NCI-H748 (cell line): Measurements from ENCODE around the gene SH2D3A.
A peak's percentile ranks its signal among the peaks of the same experiment; 100 is the strongest.
"Not testable (repeated sequence)": the region's sequence is repeated elsewhere in the genome, so short reads cannot be mapped to it uniquely, and the experiment has no call there.

ENCODE experiments used
- DNase-seq: peaks from one replicate; lab custom pipeline; 2025; ENCODE audit not compliant: unreplicated experiment; lab: John Stamatoyannopoulos, UW

Gene SH2D3A

DNA sequence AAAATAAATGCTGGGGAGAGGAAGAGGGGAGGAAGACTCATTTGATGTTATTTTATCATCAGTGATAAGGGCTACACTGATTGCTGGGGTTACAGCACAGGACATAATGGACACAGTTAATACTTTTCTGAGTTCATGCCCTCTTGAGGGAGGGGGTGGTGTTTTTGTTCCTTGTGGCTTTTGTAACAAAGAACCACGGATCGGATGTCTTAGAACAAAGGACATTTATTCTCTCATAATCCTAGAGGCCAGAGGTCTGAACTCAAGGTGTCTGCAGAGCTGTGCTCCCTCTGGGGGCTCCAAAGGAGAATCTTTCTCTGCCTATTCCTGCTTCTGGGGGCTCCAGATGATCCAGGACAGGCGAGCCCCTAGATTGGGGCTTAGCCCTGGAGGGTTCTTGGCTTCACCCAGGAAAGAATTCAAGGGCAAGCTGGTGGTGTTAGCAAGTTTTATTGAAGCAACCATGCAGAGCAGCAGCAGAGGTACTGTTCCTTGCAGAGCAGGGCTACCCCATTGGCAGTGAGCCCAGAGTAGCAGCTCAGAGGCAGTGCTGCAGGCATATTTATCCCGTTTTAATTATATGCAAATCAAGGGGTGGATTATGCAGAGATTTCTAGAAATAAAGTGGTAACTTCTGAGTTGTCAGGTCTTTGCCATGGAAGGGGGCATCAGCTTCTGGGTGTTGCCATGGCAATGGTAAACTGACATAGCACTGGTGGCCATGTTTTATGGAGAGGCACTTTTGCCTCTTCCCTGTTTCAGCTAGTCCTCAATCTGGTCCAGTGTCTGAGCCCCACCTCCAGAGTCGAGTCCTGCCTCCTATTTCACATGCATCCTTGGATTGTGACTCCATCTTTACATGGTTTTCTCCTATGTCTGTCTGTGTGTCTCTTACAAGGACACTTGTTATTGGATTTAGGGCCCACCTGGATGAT, 23.2 kb upstream of the SH2D3A start:
- no peak for DNase-seq

GRCh38 chr19:6788896-6789295, 21.7 kb upstream of the SH2D3A start:
- no peak for DNase-seq

GRCh38 chr19:6787393-6787792, 20.2 kb upstream of the SH2D3A start:
- DNase-seq = no peak

DNA sequence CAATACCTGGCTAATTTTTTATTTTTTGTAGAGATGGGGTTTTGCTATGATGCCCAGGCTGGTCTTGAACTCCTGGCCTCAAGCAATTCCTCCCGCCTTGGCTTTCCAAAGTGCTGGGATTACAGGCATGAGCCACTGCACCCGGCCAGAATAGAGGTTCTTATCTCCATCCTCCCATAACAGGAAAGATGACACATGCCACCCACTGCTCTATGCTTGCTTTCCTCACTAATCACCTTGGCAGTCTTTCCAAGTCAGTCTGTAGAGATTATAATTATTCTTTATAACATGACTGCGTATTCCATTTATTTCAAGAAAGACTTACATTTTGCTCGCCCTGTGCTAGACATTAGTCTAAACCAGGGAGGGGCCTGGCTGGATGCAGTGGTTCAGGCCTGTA, 12.0 kb upstream of the SH2D3A start:
- DNase-seq = no peak

DNA sequence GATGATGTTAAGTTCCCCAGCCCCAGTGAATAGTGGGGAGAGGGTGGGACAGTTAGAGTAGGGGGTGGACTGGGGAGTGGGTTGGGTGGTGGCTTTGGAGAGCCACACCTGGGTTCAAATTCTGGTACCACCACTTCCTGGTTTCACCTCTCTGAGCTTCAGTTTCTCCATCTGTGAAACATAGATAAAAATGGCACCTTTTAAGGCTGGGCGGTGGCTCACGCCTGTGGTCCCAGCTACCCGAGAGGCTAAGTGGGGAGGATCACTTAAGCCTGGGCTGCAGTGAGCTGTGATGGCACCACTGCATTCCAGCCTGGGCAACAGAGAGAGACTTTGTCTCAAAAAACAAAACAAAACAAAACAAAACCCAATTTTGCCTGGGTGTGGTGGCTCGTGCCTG, 11.2 kb upstream of the SH2D3A start:
- no peak for DNase-seq

GRCh38 chr19:6777434-6777833, 10.2 kb upstream of the SH2D3A start:
- no peak for DNase-seq

GRCh38 chr19:6776999-6777398, 9.8 kb upstream of the SH2D3A start:
- no peak for DNase-seq

GRCh38 chr19:6776045-6776444, 8.8 kb upstream of the SH2D3A start:
- not testable (repeated sequence) for DNase-seq

GRCh38 chr19:6774821-6775707, 7.8 kb upstream of the SH2D3A start:
- no peak for DNase-seq

DNA sequence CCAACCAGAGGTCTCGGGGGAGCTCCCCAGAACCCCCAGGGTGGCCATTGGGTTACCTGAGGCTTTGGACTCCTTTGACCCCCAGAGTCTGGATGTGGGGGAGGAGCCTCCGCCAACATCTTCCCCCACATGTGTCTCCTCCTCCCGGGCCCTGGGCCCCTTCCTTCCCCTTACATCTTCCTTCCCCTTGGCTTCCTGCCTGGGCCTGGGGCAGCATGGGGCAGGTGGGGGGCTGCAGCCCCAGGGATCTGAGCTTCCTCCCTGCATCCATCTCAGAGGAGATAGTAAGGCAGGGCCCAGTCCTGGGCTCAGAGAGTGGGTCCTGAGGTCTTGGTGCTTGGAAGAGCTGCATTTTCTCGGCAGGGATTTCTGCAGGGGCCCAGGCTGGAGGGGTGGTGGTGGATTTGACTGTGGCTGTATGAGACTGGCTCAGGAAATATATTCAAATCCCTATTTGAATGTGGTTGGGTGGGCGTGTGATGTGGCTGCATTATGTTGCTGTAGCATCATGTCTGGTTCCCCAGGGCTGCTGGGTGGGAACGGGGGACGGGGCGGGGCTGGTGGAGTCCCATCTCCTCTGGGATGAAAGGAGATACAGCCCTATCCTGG, 6.2 kb upstream of the SH2D3A start:
- DNase-seq = no peak

DNA sequence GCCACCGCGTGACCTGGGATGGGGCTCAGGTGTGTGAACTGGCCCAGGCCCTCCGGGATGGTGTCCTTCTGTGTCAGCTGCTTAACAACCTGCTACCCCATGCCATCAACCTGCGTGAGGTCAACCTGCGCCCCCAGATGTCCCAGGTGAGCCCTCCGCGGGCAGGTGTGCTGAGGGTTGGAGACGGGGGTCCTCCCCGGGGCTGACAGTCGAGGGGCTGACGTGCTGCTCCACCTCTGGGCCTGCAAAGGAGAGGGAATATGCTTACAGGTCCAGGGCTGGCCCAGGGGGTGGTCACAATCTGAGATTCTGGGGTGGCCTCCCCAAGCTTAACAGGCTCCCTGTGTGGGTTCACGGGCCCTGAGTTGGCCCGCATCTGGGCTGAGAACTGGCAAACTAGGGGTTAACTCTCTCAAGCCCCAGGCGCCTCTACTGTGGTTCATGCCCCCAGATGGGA, 5.7 kb upstream of the SH2D3A start:
- DNase-seq = no peak

DNA sequence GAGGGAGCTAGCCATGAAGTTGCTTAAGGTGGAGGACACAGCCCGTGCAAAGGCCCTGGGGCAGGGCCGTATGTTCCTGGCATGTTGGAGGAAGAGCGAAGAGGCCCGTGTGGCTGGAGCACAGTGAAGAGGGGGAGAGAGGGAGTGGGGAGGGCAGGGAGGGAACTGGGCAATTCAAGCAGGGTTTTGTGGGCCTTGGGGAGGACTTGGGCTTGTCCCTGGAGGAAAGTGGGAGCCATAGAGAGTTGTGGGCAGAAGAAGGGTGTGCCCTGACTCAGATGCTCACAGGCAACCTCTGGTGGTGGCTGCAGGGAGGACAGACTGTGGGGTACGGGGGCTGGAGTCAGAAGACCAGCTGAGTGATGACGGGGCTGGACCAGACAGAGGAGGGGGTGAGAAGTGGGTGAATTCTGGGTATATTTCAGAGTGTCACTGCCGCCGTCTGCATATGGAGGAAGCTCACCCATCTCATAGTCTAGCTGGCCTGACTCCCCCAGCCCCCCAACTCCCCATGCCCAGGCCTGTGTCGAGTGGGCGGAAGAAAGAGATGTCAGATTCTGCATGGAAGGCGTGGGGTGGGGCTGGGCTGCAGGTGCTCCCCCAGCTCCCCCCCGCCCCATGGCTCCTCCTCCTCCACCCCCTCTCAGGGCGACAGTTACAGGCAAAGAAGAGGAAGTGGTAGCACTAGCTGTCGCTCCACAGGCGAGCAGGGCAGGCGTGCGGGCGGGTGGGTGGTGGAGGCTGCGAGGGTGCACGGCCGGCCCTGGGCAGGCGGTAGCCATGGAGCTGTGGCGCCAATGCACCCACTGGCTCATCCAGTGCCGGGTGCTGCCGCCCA, 5.0 kb upstream of the SH2D3A start, which contains the start of gene VAV1:
TSS of gene VAV1 (plus strand) at position 681 of the 838 bp plus-strand sequence. CDS start at position 781, 100 bp downstream.
- DNase-seq = no peak

DNA sequence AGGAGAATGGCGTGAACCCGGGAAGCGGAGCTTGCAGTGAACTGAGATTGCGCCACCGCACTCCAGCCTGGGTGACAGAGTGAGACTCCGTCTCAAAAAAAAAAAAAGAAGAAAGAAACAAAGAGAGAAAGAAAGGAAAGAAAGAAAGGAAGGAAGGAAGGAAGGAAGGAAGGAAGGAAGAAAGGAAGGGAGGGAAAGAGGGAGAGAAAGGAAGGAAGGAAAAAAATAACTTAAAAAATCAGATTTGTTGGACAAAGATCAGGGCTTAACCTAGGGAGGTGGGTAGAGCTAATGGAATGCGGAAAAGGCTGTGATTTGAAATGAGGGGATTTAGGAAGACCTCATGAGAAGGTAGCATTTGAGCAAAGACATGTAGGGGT, 4.4 kb upstream of the SH2D3A start:
- DNase-seq = not testable (repeated sequence)

DNA sequence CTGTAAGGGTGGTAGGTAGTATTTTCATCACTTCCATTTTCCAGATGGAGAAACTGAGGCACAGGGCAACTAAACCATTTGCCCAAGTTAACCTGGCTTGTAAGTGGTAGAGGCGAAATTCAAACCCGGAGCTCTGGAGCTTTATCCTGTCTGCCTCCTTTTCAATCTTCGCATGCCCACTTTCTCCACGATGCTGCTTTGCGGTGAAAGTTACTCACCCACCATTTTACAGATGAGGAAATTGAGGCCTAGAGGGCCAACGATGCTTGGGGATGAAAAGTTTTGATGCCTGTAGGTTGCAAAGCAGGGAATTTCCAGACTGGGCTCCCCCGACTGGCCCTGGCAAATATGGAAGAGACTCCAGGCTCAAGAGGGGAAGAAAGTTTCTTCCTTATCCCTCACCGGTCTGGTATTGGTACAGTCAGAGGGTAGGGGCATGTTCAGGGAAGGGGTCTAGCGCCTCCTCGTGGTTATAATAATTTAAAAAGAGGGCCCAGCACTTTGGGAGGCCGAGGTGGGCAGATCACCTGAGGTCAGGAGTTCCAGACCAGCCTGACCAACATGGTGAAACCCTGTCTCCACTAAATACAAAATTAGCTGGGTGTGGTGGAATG, 1.9 kb upstream of the SH2D3A start:
- peak; percentile 11 for DNase-seq

GRCh38 chr19:6768236-6768785, 1.1 kb upstream of the SH2D3A start:
- DNase-seq = no peak

- peak; percentile 73 for DNase-seq
These were observed 216 bp downstream of the SH2D3A start for GRCh38 chr19:6767081-6767356.

DNA sequence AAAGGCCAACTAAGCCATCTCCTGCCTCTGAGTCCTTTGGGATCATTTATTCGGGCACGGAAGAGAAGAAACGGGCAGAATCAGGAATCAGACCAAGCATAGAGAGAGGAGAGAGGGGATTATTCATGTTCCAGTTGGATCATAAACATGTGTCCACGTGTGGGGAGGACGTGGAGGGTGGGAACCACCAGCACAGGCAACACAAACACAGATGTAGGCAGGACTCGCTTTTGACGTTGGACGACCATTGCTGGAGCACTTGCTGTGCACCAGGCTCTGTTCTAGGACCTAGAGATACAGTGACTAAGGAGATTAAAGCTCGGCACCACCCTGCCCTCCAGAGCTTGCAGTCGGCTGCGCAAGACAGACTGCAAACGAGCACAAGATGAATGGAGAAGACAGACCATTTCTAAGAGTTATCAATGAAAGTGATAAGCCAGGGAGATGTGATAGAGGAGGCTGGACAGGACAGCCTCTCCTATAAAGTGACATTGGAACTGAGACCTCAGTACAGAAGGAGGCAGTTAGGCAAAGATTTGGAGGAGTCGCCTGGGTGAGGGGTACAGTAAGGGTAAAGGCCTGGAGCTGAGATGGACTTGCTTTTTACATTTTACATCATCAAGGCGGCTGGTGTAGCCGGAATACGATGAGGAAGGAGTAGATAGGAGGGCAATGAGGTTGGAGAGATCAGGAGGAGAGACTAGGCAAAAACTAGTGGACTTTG, 716 bp downstream of the SH2D3A start:
- peak; percentile 17 for DNase-seq

- DNase-seq = peak; percentile 83
These were observed 1.4 kb downstream of the SH2D3A start for GRCh38 chr19:6765738-6766356.
